G401.6 (cell line): ENCODE data around the gene NLRP3.

Source experiments
- FAIRE-seq: peaks from 2 replicates; lab custom pipeline; 2012; peaks lifted over from hg19 to GRCh38; lab: Jason Lieb, UNC

The NLRP3 gene

GRCh38 chr1:247437551-247438505, 21.9 kb downstream of the NLRP3 start:
- FAIRE-seq, result no peak

- no peak for FAIRE-seq
These were observed 24.1 kb downstream of the NLRP3 start for GRCh38 chr1:247440001-247440620.

GRCh38 chr1:247441606-247442005, 25.6 kb downstream of the NLRP3 start:
- no peak for FAIRE-seq

- no peak for FAIRE-seq
These were observed 26.2 kb downstream of the NLRP3 start for GRCh38 chr1:247442164-247442563.

- no peak for FAIRE-seq
These were observed 27.7 kb downstream of the NLRP3 start for GRCh38 chr1:247443641-247444040.

GRCh38 chr1:247444571-247444970, 28.6 kb downstream of the NLRP3 start:
- FAIRE-seq, result no peak

GRCh38 chr1:247445526-247446356, 29.8 kb downstream of the NLRP3 start:
- FAIRE-seq, result no peak

- no peak for FAIRE-seq
These were observed 31.4 kb downstream of the NLRP3 start for GRCh38 chr1:247447162-247447909.

- peak; percentile 11 for FAIRE-seq
These were observed 32.3 kb downstream of the NLRP3 start for GRCh38 chr1:247448107-247448791.

GRCh38 chr1:247451388-247452010, 35.5 kb downstream of the NLRP3 start:
- FAIRE-seq, result no peak

- FAIRE-seq, result no peak
These were observed 36.6 kb downstream of the NLRP3 start for GRCh38 chr1:247452447-247453039.

GRCh38 chr1:247453245-247453644, 37.3 kb downstream of the NLRP3 start:
- FAIRE-seq, result no peak

GRCh38 chr1:247453997-247454396, 38.0 kb downstream of the NLRP3 start:
- no peak for FAIRE-seq

- no peak for FAIRE-seq
These were observed 40.0 kb downstream of the NLRP3 start for GRCh38 chr1:247456021-247456420.

- no peak for FAIRE-seq
These were observed 41.1 kb downstream of the NLRP3 start for GRCh38 chr1:247456914-247457639.

GRCh38 chr1:247459507-247459906, 43.5 kb downstream of the NLRP3 start:
- FAIRE-seq, result no peak

- no peak for FAIRE-seq
These were observed 49.8 kb downstream of the NLRP3 start for GRCh38 chr1:247465796-247466195.

GRCh38 chr1:247467129-247467528, 51.2 kb downstream of the NLRP3 start:
- no peak for FAIRE-seq

- no peak for FAIRE-seq
These were observed 52.6 kb downstream of the NLRP3 start for GRCh38 chr1:247468481-247469140.
